SU-DHL-6 (cell line): ENCODE measurements around the gene FHL5.
"Not testable (repeated sequence)": the region's sequence is repeated elsewhere in the genome, so short reads cannot be mapped to it uniquely, and the experiment has no call there.

Source experiments
- EZH2phosphoT487 ChIP-seq: fragments of 200-600 bp; sonication (generic), shearing (Covaris generic); conservative IDR thresholded peaks from 2 replicates; pipeline ENCODE4 v1.6.1; 2018; ENCODE audit warnings: mild to moderate bottlenecking, antibody characterized with exemption, low read length, moderate library complexity, mixed read lengths
- TF ChIP-seq, protein P1 (sequence below): fragments of 200-600 bp; sonication (generic); IDR thresholded peaks from one replicate; pipeline ENCODE4 v1.5.1; 2017; ENCODE audit warnings: antibody characterized with exemption, mild to moderate bottlenecking, low read length, moderate library complexity; ENCODE audit not compliant: insufficient read depth, poor library complexity, severe bottlenecking

DNA sequence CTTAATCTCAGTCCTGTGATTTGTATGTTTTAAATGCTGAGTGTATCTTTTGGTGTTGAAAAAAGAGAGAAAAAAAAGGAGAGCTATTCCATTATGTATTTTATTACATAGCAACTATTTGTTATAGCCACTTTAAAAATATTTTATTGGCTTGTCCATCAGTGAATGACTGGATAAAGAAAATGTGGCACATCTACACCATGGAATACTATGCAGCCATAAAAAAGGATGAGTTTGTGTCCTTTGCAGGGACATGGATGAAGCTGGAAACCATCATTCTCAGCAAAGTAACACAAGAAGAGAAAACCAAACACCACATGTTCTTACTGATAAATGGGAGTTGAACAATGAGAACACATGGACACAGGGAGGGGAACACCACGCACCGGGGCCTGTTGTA, 3.2 kb upstream of the FHL5 start:
- TF ChIP-seq, protein P1, sequence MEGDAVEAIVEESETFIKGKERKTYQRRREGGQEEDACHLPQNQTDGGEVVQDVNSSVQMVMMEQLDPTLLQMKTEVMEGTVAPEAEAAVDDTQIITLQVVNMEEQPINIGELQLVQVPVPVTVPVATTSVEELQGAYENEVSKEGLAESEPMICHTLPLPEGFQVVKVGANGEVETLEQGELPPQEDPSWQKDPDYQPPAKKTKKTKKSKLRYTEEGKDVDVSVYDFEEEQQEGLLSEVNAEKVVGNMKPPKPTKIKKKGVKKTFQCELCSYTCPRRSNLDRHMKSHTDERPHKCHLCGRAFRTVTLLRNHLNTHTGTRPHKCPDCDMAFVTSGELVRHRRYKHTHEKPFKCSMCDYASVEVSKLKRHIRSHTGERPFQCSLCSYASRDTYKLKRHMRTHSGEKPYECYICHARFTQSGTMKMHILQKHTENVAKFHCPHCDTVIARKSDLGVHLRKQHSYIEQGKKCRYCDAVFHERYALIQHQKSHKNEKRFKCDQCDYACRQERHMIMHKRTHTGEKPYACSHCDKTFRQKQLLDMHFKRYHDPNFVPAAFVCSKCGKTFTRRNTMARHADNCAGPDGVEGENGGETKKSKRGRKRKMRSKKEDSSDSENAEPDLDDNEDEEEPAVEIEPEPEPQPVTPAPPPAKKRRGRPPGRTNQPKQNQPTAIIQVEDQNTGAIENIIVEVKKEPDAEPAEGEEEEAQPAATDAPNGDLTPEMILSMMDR, result not testable (repeated sequence)
- TF ChIP-seq EZH2phosphoT487, result not testable (repeated sequence)
